GM18907 (cell line): ENCODE results near the gene H2BK1.

Experiments used
- ATAC-seq: cut with Tn5 transposase; IDR thresholded peaks from one replicate; pipeline ENCODE4 v1.9.1; 2021; ENCODE audit warnings: mild to moderate bottlenecking, moderate library complexity; ENCODE audit not compliant: unreplicated experiment

Gene H2BK1

GRCh38 chr7:151245360-151246101 lies 35.2 kb upstream of the H2BK1 start:
- peak; percentile 48 for ATAC-seq

GRCh38 chr7:151244841-151245346 lies 34.6 kb upstream of the H2BK1 start:
- no peak for ATAC-seq

GRCh38 chr7:151244196-151244840 lies 34.0 kb upstream of the H2BK1 start:
- no peak for ATAC-seq

GRCh38 chr7:151243408-151244195 lies 33.3 kb upstream of the H2BK1 start:
- ATAC-seq, result no peak

GRCh38 chr7:151243045-151243349 lies 32.7 kb upstream of the H2BK1 start:
- ATAC-seq, result no peak

GRCh38 chr7:151242159-151243044 lies 32.1 kb upstream of the H2BK1 start:
- ATAC-seq, result no peak

GRCh38 chr7:151241755-151242096 lies 31.4 kb upstream of the H2BK1 start:
- no peak for ATAC-seq

GRCh38 chr7:151240942-151241754 lies 30.9 kb upstream of the H2BK1 start:
- ATAC-seq, result no peak

- ATAC-seq, result no peak
Measured at GRCh38 chr7:151240536-151240935, 30.2 kb upstream of the H2BK1 start.

GRCh38 chr7:151239837-151240459 lies 29.7 kb upstream of the H2BK1 start:
- ATAC-seq, result no peak

GRCh38 chr7:151238924-151239836 lies 28.9 kb upstream of the H2BK1 start:
- no peak for ATAC-seq

- ATAC-seq, result no peak
Measured at GRCh38 chr7:151238190-151238810, 28.0 kb upstream of the H2BK1 start.

GRCh38 chr7:151237244-151238189 lies 27.2 kb upstream of the H2BK1 start:
- no peak for ATAC-seq

GRCh38 chr7:151236406-151236805 lies 26.1 kb upstream of the H2BK1 start:
- no peak for ATAC-seq

GRCh38 chr7:151235091-151235787 lies 25.0 kb upstream of the H2BK1 start:
- ATAC-seq, result no peak

- ATAC-seq, result no peak
Measured at GRCh38 chr7:151233804-151234203, 23.5 kb upstream of the H2BK1 start.
